HepG2 (cell line): ENCODE results near the gene CBY1. TPM values are rescaled to one million over a fixed set of nuclear protein-coding genes. Genes with fewer than 3 reads are reported as not detected.
A peak's percentile ranks its signal among the peaks of the same experiment; 100 is the strongest.

ENCODE experiments used
- ATF4 ChIP-seq, 2 experiments: fragments of 450-650 bp in 1 of 2; sonication (generic) in 1 of 2; formaldehyde crosslinking; IDR thresholded peaks; 2 replicates each; pipeline versions ENCODE4 v1.5.0 to v1.8.0; 2020 to 2022; ENCODE audit warnings: mild to moderate bottlenecking in 1 of 2, missing genetic modification reagents in 1 of 2
- CC2D1A ChIP-seq: sonication (generic); formaldehyde crosslinking; IDR thresholded peaks from 2 replicates; pipeline ENCODE4 v1.8.1; 2023; ENCODE audit warnings: mild to moderate bottlenecking, missing genetic modification reagents
- KAT2B ChIP-seq: fragments of 150-350 bp; IDR thresholded peaks from 2 replicates; pipeline ENCODE4 v1.6.1; 2014; ENCODE audit warnings: low read depth, low read length, borderline replicate concordance
- KLF6 ChIP-seq: IDR thresholded peaks from 2 replicates; pipeline ENCODE4 v1.8.0; 2016; ENCODE audit warnings: missing biosample characterization, missing genetic modification reagents
- NFKB2 ChIP-seq: sonication (generic); formaldehyde crosslinking; IDR thresholded peaks from 2 replicates; pipeline ENCODE4 v1.4.0; 2020; ENCODE audit warnings: missing genetic modification reagents, borderline replicate concordance
- SRSF4 ChIP-seq: fragments of 200-400 bp; formaldehyde crosslinking; IDR thresholded peaks from one replicate; pipeline ENCODE4 v1.6.1; 2018; ENCODE audit warnings: mild to moderate bottlenecking, low read depth, low read length, moderate library complexity; ENCODE audit not compliant: poor library complexity, severe bottlenecking
- TOPORS ChIP-seq: sonication (generic); formaldehyde crosslinking; IDR thresholded peaks from 2 replicates; pipeline ENCODE4 v1.8.0; 2023; ENCODE audit warnings: mild to moderate bottlenecking, missing genetic modification reagents
- ZBTB4 ChIP-seq: sonication (generic); formaldehyde crosslinking; IDR thresholded peaks from 2 replicates; pipeline ENCODE4 v1.4.0; 2020; ENCODE audit warnings: missing genetic modification reagents, mild to moderate bottlenecking, borderline replicate concordance
- ZIK1 ChIP-seq: sonication (generic); formaldehyde crosslinking; IDR thresholded peaks from 2 replicates; pipeline ENCODE4 v1.5.0; 2020; ENCODE audit warnings: mild to moderate bottlenecking, low read depth, missing genetic modification reagents, borderline replicate concordance
- ZNF205 ChIP-seq: IDR thresholded peaks from 2 replicates; pipeline ENCODE4 v1.6.1; 2018; ENCODE audit warnings: missing biosample characterization, missing genetic modification reagents
- ZNF710 ChIP-seq: sonication (generic); formaldehyde crosslinking; IDR thresholded peaks from 2 replicates; pipeline ENCODE4 v1.5.0; 2020; ENCODE audit warnings: mild to moderate bottlenecking, missing genetic modification reagents, borderline replicate concordance
- ZNF720 ChIP-seq: sonication (generic); formaldehyde crosslinking; IDR thresholded peaks from 2 replicates; pipeline ENCODE4 v1.4.0; 2020; ENCODE audit warnings: missing genetic modification reagents
- ZSCAN5A ChIP-seq: sonication (generic); formaldehyde crosslinking; IDR thresholded peaks from 2 replicates; pipeline ENCODE4 v1.8.0; 2022; ENCODE audit warnings: mild to moderate bottlenecking, missing genetic modification reagents, borderline replicate concordance
- polyA plus RNA-seq, 8 experiments: library from polyadenylated mRNA; depleted of rRNA in 3 of 8; stranded (reverse) in 7 of 8; unstranded in 1 of 8; fragments of >200 nt; fragmentation: Illumina TruSeq in 4 of 8; extraction: Trizol in 4 of 8; gene quantifications; 2 replicates each; pipeline versions ENCODE4 v1.2.1 to v1.2.3, GENCODE V29; 2011 to 2016; ENCODE audit warnings: low read depth in 4 of 8, missing spikeins in 1 of 8, mixed read lengths in 1 of 8; ENCODE audit not compliant: insufficient read depth in 1 of 8
- total RNA-seq, 5 experiments: library from RNA; depleted of rRNA; stranded (reverse); fragments of >200 nt; fragmentation: Illumina TruSeq; extraction: Trizol; gene quantifications; 2 replicates each; pipeline ENCODE4 v1.2.3, GENCODE V29; 2016; ENCODE audit warnings: low read depth in 1 of 5
- TF ChIP-seq, protein P1 (sequence below): IDR thresholded peaks from 2 replicates; pipeline ENCODE4 v1.6.1; 2016; ENCODE audit warnings: low read depth, borderline replicate concordance
- TF ChIP-seq, protein P2 (sequence below): sonication (generic); formaldehyde crosslinking; IDR thresholded peaks from 2 replicates; pipeline ENCODE4 v1.8.0; 2022; ENCODE audit warnings: mild to moderate bottlenecking, missing genetic modification reagents, moderate library complexity
- TF ChIP-seq, protein P3 (sequence below): sonication (generic); formaldehyde crosslinking; IDR thresholded peaks from 2 replicates; pipeline ENCODE4 v1.4.0; 2020; ENCODE audit warnings: low read depth, mild to moderate bottlenecking, missing genetic modification reagents

The CBY1 gene
- total and polyA plus RNA-seq, 2 of the 13 experiments (the other 11 are each of a cell fraction or from before 2014, with no cell fraction given) = 19.7 to 20.3 TPM

DNA sequence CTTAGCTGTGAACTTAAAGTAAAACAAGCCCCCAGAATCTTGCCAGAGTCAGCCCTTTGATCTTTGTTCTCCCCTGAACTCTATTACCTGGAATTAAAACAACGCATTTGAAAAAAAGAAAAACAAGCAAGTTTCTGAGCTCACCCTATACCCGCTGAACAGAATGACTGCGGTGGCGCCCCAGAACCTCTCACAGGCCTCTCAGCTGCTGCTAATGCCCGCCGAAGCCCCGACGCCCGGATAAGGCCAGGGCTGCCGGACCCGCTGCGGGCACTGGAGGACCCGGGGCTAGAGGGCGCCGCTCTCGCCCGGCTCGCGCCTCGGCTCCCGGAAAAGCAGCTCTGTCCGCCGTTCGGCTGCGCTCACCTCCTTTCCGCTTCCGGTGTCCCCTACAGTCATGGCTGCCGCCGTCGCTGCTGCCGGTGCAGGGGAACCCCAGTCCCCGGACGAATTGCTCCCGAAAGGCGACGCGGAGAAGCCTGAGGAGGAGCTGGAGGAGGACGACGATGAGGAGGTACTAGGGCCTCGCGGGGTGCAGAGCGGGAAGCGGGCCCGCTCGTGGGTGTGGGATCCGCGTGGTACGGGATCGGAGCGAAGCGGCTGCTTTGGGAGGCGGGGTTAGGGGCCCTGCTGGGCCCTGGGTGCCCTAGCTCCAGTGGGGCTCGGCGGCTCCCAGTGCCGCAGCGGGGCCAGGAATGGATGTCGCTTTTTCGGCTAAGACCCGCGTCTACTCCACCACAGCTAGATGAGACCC lies 25.3 kb downstream of the CBY1 start, which contains the start of gene TOMM22 (continued):
- TF ChIP-seq NFKB2 (CRISPR knock-in tag) (peak; percentile 94), ZNF205 (peak; percentile 88), ATF4 (CRISPR knock-in tag; IDR thresholded peaks at IDR 0.05) (no peak; a peak in 1 of 4 replicates), ZSCAN5A (CRISPR knock-in tag) (peak; percentile 56; the same call in 1 of the 2 replicates), TOPORS (peak; percentile 81), KAT2B (no peak), ZNF710 (CRISPR knock-in tag) (no peak; the same call in 1 of the 2 replicates), KLF6 (peak; percentile 91), SRSF4 (no peak), CC2D1A (CRISPR knock-in tag) (no peak), ZIK1 (peak; percentile 85), ZNF720 (CRISPR knock-in tag) (0 out of 2 replicates have a peak, but pooled peaks have one; percentile 66), ZBTB4 (CRISPR knock-in tag) (0 out of 2 replicates have a peak, but pooled peaks have one; percentile 55)
- TF ChIP-seq, protein P1, sequence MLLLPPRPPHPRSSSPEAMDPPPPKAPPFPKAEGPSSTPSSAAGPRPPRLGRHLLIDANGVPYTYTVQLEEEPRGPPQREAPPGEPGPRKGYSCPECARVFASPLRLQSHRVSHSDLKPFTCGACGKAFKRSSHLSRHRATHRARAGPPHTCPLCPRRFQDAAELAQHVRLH (CRISPR knock-in tag) = peak; percentile 89
- TF ChIP-seq, protein P2, sequence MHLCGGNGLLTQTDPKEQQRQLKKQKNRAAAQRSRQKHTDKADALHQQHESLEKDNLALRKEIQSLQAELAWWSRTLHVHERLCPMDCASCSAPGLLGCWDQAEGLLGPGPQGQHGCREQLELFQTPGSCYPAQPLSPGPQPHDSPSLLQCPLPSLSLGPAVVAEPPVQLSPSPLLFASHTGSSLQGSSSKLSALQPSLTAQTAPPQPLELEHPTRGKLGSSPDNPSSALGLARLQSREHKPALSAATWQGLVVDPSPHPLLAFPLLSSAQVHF (CRISPR knock-in tag) = no peak
- TF ChIP-seq, protein P3, sequence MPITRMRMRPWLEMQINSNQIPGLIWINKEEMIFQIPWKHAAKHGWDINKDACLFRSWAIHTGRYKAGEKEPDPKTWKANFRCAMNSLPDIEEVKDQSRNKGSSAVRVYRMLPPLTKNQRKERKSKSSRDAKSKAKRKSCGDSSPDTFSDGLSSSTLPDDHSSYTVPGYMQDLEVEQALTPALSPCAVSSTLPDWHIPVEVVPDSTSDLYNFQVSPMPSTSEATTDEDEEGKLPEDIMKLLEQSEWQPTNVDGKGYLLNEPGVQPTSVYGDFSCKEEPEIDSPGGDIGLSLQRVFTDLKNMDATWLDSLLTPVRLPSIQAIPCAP (CRISPR knock-in tag) = no peak
